HG03060 (cell line): ENCODE data around the gene MCTP2.

Experiments used
- ATAC-seq: cut with Tn5 transposase; IDR thresholded peaks from one replicate; pipeline ENCODE4 v1.9.1; 2021; ENCODE audit warnings: low read depth, moderate number of reproducible peaks; ENCODE audit not compliant: unreplicated experiment

MCTP2 gene

GRCh38 chr15:94338243-94338846 is 107.0 kb downstream of the MCTP2 start:
- no peak for ATAC-seq

- no peak for ATAC-seq
These were observed 114.9 kb downstream of the MCTP2 start for GRCh38 chr15:94346282-94346681.

- ATAC-seq, result no peak
These were observed 116.7 kb downstream of the MCTP2 start for GRCh38 chr15:94348084-94348483.

GRCh38 chr15:94351031-94351535 is 119.7 kb downstream of the MCTP2 start:
- ATAC-seq, result no peak

GRCh38 chr15:94352636-94353487 is 121.5 kb downstream of the MCTP2 start:
- no peak for ATAC-seq

- no peak for ATAC-seq
These were observed 122.1 kb downstream of the MCTP2 start for GRCh38 chr15:94353488-94353820.

- ATAC-seq, result no peak
These were observed 123.3 kb downstream of the MCTP2 start for GRCh38 chr15:94354655-94355054.

- ATAC-seq, result no peak
These were observed 128.4 kb downstream of the MCTP2 start for GRCh38 chr15:94359716-94360115.

- no peak for ATAC-seq
These were observed 128.9 kb downstream of the MCTP2 start for GRCh38 chr15:94360251-94360685.

GRCh38 chr15:94362385-94363092 is 131.2 kb downstream of the MCTP2 start:
- ATAC-seq, result no peak

- ATAC-seq, result no peak
These were observed 132.0 kb downstream of the MCTP2 start for GRCh38 chr15:94363382-94363781.

GRCh38 chr15:94366781-94367180 is 135.4 kb downstream of the MCTP2 start:
- no peak for ATAC-seq

GRCh38 chr15:94367726-94368535 is 136.6 kb downstream of the MCTP2 start:
- no peak for ATAC-seq

- no peak for ATAC-seq
These were observed 139.0 kb downstream of the MCTP2 start for GRCh38 chr15:94370206-94370935.

GRCh38 chr15:94370936-94371285 is 139.6 kb downstream of the MCTP2 start:
- ATAC-seq, result no peak

- no peak for ATAC-seq
These were observed 141.5 kb downstream of the MCTP2 start for GRCh38 chr15:94372821-94373220.

GRCh38 chr15:94375997-94376396 is 144.6 kb downstream of the MCTP2 start:
- no peak for ATAC-seq

GRCh38 chr15:94379986-94380385 is 148.6 kb downstream of the MCTP2 start:
- no peak for ATAC-seq

- no peak for ATAC-seq
These were observed 149.4 kb downstream of the MCTP2 start for GRCh38 chr15:94380798-94381197.

- ATAC-seq, result no peak
These were observed 150.0 kb downstream of the MCTP2 start for GRCh38 chr15:94381384-94381783.
